HG02970 (cell line): ENCODE data around the gene PCF11.
A peak's percentile ranks its signal among the peaks of the same experiment; 100 is the strongest.
"Not testable (repeated sequence)": the region's sequence is repeated elsewhere in the genome, so short reads cannot be mapped to it uniquely, and the experiment has no call there.

Experiments used
- ATAC-seq: cut with Tn5 transposase; IDR thresholded peaks from one replicate; pipeline ENCODE4 v1.9.1; 2021; ENCODE audit warnings: mild to moderate bottlenecking, moderate library complexity, moderate number of reproducible peaks; ENCODE audit not compliant: unreplicated experiment, low FRiP score

PCF11 gene

GRCh38 chr11:83156996-83157593 lies at the start of gene PCF11:
Gene PCF11, plus strand, starts transcription at chr11:83157131. Its CDS starts 309 bp downstream, at chr11:83157440.
- ATAC-seq: peak; percentile 17

- ATAC-seq: no peak
Measured at GRCh38 chr11:83112886-83113285, 44.0 kb upstream of the PCF11 start.

GRCh38 chr11:83115026-83115425 lies 41.9 kb upstream of the PCF11 start:
- no peak for ATAC-seq

- ATAC-seq: no peak
Measured at GRCh38 chr11:83115551-83115950, 41.4 kb upstream of the PCF11 start.

GRCh38 chr11:83116015-83116641 lies 40.8 kb upstream of the PCF11 start:
- ATAC-seq: no peak

- ATAC-seq: no peak
Measured at GRCh38 chr11:83118814-83119213, 38.1 kb upstream of the PCF11 start.

GRCh38 chr11:83119216-83119615 lies 37.7 kb upstream of the PCF11 start:
- ATAC-seq: no peak

- ATAC-seq: no peak
Measured at GRCh38 chr11:83120327-83120726, 36.6 kb upstream of the PCF11 start.

- ATAC-seq: no peak
Measured at GRCh38 chr11:83122050-83122449, 34.9 kb upstream of the PCF11 start.

GRCh38 chr11:83122766-83123165 lies 34.2 kb upstream of the PCF11 start:
- ATAC-seq: no peak

GRCh38 chr11:83124636-83125424 lies 32.1 kb upstream of the PCF11 start:
- no peak for ATAC-seq

GRCh38 chr11:83125577-83125976 lies 31.4 kb upstream of the PCF11 start:
- no peak for ATAC-seq

- ATAC-seq: no peak
Measured at GRCh38 chr11:83127310-83127637, 29.7 kb upstream of the PCF11 start.

- ATAC-seq: no peak
Measured at GRCh38 chr11:83132191-83132590, 24.7 kb upstream of the PCF11 start.

- ATAC-seq: not testable (repeated sequence)
Measured at GRCh38 chr11:83133266-83133665, 23.7 kb upstream of the PCF11 start.

- ATAC-seq: no peak
Measured at GRCh38 chr11:83139310-83139709, 17.6 kb upstream of the PCF11 start.

- ATAC-seq: no peak
Measured at GRCh38 chr11:83140691-83141455, 16.1 kb upstream of the PCF11 start.

GRCh38 chr11:83147895-83148294 lies 9.0 kb upstream of the PCF11 start:
- no peak for ATAC-seq

GRCh38 chr11:83150450-83150849 lies 6.5 kb upstream of the PCF11 start:
- ATAC-seq: no peak

GRCh38 chr11:83151274-83151977 lies 5.5 kb upstream of the PCF11 start:
- no peak for ATAC-seq
